SK-N-MC (cell line): ENCODE data around the gene CSNK1G1.

ENCODE experiments used
- EZH2 ChIP-seq: fragments of 200-600 bp; sonication (generic); IDR thresholded peaks from one replicate; pipeline ENCODE4 v1.6.1; 2017; ENCODE audit warnings: antibody characterized with exemption
- FOXP2 ChIP-seq: optimal IDR thresholded peaks from 2 replicates; pipeline ENCODE3; 2011; ENCODE audit warnings: mild to moderate bottlenecking, moderate library complexity; ENCODE audit not compliant: insufficient read depth; ENCODE audit errors: extremely low read length, control extremely low read depth

DNA sequence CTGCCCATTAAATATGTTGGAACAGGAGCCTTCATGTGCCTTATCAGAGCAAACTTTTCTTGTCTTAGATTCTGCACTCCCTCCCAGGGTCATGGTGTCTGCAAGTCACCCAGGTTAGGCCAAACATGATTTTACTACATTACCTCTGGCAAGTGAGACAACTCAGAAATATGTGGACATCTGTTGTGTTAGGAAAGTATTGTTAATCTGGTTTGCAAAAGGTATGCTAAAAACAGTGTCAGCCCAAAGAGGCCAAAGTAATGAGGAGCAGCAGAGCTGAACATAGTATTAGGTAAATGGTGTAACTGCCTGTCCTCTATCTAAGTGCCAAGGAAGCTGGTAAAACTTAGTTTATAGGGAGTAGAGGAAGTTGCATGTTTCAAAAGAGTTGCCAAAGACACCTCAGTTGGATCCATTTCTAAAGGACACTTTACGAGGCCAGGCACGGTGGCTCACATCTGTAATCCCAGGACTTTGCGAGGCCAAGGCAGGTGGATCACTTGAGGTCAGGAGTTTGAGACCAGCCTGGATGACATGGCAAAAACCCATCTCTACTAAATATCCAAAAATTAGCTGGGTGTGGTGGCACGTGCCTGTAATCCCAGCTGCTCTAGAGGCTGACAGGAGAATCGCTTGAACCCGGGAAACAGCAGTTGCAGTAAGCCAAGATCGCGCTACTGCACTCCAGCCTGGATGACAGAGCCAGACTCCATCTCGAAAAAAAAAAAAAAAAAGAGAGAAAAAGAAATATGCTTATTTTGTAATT is 170.6 kb downstream of the CSNK1G1 start:
- TF ChIP-seq EZH2: no peak
- TF ChIP-seq FOXP2: no peak
